Stimulated activated CD4-positive, alpha-beta T cell treated with anti-CD3 and anti-CD28 coated beads, Interleukin-4, amount 100 ng/mL, for 1 hour (primary cell): ENCODE results near the gene CDC25B.
A peak's percentile ranks its signal among the peaks of the same experiment; 100 is the strongest.

Experiments
- DNase-seq: peaks from one replicate; pipeline ENCODE4 v3.0.0-alpha.2; 2020

Gene CDC25B

DNA sequence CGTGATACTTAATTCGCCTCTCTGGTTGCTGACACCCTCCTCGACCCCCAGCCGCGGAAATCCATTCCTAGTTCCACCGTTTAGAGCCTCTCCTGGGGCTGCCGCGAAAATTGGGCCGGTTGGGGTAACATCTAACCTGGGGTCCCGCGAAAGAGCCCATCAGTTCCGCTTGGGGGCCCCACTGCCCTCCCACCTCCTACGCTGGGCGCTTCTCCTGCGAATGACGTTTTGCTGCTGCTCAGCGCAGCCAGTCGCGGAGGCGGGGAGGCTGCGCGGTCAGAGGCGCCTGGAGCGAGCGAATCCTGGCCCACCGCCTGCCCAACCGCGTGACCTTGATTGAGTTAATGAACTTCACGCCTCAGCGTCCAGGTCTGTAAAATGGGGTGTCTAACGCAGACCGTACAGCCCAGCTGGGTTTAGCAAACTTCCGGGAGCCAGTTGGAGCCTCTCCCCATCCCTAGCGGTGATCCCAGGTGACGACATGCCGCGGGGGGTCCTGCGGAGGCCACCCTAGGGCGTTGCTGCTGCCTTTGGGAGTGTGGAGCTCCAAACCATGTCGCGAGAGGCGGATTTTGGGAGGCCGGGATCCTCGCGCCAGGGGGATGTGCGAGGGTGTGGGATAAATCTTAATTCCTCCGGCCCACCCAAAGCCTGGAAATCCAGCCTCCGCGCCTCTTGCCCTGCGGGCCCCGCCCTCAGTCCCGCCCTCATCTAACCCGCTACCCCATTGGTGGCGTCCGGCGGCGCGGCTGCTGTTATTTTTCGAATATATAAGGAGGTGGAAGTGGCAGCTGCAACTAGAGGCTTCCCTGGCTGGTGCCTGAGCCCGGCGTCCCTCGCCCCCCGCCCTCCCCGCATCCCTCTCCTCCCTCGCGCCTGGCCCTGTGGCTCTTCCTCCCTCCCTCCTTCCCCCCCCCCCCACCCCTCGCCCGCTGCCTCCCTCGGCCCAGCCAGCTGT is at the start of gene CDC25B:
CDC25B (plus strand) TSS at position 800 of the 958 bp plus-strand sequence. CDS start 222 bp downstream, outside the sequence.
- peak; percentile 90 for DNase-seq

DNA sequence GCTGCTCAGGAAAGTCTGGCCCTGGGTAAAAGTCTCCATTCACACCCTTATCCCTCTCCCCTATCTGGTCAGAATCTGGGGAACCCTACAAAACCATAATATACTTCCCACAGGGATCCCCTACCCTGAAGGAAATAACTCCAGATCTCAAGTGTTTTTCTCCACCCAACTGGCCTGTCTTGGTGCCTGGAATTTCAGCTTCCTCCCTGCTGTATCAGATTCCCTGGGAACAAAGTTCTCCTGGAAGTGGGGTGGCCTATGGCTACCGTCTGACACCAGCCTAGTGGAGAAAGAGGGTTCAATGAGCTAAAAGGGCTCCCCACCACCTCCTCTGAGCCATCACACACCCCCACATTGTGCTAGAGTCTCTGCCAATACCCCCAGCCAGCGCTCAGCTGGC is 48.6 kb upstream of the CDC25B start:
- no peak for DNase-seq

DNA sequence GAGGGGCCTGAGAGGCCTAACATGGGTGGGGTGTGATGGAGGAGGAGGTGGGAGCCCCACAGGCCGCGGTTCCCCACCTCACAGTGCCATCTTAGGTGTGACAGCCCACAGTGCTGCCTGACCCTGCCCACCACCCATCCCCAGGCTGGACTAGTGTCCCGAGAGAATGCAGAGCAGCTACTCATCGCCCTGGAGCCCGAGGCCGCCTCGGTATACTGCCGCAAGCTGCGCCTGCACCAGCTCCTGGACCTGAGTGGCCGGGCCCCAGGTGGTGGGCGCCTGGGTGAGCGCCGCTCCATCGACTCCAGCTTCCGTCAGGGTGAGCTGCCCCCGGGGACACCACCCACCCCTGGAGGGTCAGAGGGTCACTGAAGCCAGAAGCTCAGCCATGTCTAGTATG is 48.0 kb upstream of the CDC25B start:
- DNase-seq: no peak

DNA sequence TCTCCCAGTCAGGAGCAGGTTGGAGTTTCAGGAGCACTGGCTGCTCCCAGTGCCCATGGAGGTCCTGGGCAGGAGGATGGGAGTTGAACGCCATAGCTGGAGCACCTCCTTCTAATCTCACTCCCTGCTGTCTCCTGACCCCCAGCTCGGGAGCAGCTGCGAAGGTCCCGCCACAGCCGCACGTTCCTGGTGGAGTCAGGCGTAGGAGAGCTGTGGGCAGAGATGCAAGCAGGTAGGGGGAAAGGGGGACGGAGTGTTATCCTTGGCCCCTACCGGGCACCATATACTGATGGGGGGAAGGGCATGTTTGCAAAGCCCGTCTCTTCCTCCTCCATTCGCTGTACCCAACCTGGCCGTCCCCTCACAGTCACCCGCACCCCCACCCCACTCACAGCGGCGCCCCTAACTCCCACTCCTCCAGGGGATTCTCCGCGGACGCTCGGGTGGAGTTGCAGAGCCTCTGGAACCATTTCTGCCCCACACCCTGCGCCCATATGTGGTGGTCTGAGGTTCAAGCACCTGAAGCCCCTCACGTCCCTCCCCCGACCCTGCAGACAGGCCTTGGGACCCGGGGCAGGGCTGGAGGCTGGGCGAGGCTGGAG is 46.9 kb upstream of the CDC25B start:
- DNase-seq: no peak

DNA sequence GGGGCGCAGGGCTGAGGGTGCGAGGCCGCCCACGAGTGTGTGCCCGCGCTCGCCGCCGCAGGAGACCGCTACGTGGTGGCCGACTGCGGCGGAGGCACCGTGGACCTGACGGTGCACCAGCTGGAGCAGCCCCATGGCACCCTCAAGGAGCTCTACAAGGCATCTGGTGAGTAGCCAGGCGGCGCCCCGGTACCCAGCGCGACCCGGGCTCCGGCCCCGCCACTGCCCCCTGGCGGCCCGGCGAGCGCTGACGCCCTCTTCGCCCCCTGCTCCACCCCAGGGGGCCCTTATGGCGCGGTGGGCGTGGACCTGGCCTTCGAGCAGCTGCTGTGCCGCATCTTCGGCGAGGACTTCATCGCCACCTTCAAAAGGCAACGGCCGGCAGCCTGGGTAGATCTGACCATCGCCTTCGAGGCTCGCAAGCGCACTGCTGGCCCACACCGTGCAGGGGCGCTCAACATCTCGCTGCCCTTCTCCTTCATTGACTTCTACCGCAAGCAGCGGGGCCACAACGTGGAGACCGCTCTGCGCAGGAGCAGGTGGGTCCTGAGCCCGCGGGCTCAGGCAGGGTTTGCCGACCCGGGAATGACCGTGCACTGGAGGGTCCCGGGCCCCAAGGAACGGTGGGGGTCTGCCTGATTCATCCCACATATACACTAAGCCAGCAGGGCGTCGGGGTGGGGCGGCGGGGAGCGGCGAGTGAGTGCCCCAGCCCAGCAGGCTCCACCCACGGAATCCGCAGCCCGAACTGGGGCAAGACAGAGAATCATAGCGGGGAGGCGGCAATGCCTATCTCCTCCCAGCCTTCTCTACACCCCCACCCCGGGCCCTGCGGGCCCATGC is 46.2 kb upstream of the CDC25B start:
- peak; percentile 40 for DNase-seq

DNA sequence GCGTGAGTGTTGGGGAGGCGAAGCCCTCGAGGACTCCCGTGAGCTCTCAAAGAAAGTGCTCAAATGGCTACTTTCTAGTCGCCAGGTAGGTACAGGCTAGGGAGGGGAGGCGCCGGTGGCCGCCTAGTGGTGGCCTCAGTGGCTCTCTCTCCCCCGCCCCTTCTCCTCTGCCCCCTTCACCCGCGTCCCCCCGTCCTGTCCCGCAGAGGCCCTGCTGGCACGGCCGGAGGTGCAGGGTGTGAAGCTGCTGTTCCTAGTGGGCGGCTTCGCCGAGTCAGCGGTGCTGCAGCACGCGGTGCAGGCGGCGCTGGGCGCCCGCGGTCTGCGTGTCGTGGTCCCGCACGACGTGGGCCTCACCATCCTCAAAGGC is 44.8 kb upstream of the CDC25B start:
- DNase-seq: no peak

DNA sequence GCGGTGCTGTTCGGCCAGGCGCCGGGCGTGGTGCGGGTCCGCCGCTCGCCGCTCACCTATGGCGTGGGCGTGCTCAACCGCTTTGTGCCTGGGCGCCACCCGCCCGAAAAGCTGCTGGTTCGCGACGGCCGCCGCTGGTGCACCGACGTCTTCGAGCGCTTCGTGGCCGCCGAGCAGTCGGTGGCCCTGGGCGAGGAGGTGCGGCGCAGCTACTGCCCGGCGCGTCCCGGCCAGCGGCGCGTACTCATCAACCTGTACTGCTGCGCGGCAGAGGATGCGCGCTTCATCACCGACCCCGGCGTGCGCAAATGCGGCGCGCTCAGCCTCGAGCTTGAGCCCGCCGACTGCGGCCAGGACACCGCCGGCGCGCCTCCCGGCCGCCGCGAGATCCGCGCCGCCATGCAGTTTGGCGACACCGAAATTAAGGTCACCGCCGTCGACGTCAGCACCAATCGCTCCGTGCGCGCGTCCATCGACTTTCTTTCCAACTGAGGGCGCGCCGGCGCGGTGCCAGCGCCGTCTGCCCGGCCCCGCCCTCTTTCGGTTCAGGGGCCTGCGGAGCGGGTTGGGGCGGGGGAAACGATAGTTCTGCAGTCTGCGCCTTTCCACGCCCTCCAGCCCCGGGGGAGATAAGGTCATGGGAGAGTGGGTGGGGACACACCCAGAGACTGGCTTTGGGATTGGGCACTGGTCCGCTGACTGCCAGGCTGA is 44.3 kb upstream of the CDC25B start:
- peak; percentile 50 for DNase-seq

DNA sequence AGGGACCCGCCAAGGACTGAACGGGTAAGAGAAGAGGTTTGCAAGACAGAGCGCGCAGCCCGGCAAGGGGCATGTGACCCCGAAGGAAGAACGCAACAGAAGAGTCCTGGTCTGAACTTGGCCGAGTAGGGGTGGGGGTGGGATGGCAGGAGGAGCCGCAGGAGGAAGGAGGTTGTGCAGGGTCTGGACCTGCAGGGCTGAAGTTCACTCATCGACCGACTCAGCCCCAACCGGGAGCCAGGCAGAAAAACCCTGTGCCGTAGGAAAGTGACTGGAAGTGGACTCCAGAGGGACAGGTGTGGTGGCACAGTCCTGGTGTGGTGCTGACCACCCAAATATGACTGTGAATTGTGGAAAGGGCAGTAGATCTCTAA is 43.7 kb upstream of the CDC25B start:
- no peak for DNase-seq

DNA sequence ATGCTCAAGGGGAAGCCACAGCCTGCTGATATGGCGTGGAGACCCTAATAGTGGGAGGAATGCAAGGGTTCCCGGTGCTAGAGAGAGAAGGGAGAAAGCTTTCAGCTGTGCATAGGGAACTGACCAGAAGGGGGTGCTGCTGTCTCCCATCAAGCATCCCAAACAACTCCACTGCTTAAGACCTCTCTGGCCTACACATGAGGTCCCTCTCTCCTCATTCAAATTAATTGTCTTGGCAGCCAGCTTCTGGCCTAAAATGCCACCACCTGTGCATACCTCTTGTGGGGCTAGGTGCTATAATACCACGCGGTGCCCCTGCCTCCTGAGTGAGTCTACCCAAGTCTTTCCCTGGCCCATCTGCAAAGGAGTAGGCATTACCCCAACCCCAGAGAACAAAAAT is 43.0 kb upstream of the CDC25B start:
- DNase-seq: peak; percentile 53

DNA sequence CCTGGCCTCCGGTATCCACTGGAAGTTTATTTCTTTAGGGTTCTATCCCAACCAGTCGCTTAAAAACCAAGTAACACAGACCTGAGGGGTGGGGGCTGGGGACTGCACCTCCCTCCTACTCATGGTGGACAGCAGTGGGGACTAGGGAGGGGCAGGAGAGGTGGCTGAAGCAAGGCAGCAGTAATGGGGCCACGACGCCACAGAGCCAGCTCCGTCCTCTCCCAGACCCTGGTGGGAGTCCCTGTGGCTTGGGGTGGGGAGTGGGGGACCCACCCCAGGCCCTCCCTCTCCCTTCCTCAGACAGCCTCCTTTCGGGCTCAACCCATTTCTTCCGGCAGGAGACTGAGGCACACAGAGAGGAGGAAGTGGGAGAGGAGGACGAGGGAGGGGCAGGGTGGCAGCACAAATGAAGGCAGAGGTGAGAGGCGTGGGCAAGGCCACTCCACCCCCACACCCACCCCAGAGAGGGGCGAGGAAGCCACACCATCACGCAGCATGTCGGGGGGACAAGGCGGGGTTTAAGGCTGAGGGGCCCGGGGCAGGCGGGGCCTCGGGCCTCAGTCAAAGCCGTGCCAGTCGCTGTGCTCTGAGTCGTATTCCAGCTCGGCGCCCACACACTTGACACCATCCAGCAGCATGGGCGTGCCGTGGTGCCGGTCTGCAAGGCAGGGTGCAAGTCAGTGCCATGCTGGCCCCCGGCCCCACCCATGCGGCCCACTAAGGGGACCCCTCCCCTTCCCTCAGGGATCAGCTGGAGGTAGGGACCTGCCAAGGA is 42.4 kb upstream of the CDC25B start:
- DNase-seq: no peak

DNA sequence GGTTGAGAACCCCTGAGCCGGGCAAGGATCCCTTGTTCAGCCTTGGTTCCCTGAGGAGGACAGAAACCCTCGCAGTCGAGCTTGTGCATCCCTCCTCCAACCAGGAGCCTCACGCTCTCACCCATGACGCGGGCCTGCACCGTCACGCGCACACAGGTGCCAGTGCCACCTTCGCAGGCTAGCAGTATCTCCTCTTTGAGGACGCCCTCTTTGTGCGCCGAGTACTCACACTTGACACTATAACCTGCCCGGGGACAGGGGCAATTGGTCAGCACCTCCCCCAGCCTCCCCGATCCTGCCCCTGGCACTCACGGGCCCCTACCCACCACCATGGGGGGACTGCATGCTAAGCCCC is 41.9 kb upstream of the CDC25B start:
- DNase-seq: no peak

DNA sequence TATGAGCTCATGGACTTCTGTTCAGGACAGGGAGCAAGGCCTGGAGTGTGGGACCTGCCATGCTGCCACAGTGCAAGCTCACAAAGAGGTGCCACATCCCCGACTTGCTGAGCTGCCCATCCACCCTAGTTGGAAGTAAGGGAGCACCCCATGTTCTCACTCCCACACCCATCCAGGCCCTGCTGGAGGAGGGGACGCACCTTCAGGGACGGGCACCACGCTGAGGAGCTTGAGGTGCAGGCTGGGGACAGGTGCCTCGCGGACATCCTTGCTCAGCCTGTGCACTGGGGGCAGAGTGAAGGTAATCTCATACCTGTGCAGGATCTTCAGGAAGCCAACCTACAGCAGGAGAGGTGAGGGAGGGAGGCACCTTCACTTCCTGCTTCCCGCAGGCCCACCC is 40.8 kb upstream of the CDC25B start:
- DNase-seq: no peak

DNA sequence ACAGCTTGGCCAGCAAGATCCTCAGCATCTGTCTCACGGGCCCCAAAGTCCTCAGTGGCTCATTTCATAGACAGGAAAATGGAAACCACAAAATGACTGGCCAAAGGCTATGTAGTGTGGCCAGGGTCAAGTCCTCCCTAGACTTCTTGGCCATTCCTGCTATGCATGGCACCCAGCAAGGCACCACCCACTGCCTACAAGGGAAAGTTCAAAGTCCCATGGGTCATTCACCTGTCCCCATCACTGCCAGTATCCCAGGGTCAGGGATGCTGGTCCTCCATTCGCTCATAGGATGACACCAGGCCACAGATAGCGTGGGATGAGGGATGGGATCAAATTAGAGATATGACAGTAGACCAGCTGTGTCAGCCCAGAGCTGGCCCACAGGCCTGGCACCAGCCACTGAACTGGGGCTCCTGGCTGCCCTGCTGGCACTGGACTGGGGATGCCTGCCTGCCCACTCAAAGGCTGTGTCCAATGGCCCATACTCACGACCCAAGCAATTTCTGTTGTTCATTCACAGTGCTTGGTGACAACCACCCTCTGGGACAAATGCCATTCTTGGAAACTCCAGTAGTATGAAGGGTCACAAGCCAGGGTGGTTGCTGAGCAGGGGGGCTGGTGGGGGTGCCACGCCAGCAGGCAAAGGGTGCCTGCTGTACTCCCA is 40.2 kb upstream of the CDC25B start:
- no peak for DNase-seq

DNA sequence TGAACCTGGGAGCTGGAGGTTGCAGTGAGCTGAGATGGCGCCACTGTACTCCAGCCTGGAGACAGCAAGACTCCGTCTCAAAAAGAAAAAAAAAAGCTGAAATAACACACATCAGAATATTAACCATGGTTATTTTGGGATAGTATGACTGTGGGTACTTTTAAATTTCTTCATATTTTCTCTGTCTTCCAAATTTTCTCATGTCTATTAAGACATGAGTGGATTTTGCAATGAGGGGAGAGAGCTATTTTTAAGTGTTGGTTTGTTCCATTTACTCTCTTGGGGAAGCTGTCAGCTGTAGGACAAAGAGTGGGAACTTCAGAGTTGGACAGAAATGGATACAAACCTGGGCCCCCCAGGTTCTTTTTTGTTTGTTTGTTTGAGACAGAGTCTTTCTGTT is 38.8 kb upstream of the CDC25B start:
- no peak for DNase-seq

DNA sequence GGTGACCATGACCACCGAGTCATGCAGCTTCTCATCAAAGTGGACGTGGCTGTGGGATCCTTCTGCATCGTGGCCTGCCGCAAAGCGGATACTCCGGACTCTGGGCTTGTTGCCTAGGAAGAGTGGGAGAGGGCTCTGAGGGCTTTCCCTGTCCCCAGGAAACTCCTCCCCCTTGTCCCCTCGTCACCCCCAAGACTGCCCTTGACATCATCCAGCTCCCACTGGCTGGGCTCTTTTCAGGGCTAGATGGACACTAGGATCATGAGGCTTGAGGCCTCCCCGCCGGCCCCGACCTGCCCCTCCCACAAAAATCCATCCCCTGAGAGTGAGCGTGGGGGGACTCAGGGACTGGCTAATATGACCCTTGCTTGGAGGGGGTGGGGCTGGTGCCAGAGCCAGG is 37.5 kb upstream of the CDC25B start:
- DNase-seq: no peak

DNA sequence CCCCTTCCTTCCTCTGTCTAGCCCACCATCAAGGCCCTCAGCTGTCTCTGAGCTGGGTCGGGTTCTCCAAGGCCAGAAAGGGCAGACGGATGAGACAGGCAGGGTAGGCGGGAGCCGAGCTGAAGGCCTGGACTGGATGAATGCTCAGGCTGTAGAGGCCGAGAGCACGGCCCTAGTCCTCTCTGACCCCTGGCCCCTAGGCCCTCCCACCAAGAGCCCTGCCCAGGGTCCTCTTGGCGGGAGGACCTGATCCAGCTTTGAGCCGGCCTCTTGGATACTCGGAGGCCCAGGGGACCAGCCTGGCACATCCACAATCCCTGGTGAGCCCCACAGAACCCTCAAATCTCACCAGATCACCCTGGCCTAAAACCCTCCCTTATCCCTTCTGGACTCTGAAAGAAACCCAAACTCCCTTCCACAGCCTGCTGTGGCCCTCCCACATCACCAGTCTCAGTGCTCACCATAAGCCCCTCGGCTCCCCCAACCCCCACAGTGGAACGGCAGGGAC is 36.7 kb upstream of the CDC25B start:
- no peak for DNase-seq

DNA sequence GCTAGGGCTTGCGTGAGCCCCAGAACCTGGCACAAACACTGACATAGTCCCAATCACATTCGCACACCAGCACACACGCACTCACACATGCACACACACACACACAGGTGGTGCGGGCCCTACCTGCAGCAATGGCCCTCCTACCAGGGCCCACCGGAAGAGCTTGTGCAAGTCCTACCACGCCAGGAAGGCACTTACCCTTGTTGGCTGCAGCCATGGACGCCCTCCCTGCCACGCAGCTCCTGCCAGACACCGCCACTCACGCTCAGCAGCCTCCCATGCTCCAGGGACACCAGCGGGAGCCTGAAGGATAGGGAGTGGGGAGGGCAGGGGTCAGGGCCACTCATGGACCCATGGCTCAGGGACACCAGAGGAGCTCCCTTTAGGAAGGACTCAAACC is 36.2 kb upstream of the CDC25B start:
- DNase-seq: no peak

DNA sequence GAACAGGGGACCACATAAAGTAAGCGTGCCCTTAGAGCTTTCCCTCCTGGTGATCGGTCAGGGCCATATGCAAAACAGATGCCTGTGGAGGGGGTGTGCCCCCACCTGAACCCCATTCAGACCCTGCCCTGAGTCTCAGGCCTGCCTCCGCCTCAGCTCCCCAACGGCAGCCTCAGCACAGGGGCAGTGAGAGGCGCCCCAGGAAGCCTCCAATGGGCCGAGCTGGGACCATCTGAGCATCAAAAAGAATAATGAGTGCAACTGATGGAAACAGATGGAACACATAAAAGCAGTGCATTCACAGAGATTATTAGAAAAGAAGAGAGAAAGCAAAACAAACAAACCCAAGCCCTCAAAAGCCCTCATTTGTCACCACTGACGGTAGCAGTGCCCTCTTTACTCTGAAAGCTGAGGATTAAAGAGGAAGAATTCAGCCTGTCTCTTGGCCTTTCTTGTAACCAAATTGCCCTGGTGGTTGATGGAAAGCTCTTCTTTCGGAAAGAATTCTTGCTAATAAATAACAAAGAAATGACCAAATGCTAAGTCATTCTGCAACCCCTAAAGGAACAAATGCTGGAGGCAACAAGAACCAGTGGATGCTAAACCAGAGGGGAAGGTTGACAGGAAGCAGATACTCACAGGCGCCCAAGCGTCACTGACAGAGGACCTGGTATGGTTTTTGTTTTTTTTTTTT is 35.3 kb upstream of the CDC25B start:
- DNase-seq: no peak

DNA sequence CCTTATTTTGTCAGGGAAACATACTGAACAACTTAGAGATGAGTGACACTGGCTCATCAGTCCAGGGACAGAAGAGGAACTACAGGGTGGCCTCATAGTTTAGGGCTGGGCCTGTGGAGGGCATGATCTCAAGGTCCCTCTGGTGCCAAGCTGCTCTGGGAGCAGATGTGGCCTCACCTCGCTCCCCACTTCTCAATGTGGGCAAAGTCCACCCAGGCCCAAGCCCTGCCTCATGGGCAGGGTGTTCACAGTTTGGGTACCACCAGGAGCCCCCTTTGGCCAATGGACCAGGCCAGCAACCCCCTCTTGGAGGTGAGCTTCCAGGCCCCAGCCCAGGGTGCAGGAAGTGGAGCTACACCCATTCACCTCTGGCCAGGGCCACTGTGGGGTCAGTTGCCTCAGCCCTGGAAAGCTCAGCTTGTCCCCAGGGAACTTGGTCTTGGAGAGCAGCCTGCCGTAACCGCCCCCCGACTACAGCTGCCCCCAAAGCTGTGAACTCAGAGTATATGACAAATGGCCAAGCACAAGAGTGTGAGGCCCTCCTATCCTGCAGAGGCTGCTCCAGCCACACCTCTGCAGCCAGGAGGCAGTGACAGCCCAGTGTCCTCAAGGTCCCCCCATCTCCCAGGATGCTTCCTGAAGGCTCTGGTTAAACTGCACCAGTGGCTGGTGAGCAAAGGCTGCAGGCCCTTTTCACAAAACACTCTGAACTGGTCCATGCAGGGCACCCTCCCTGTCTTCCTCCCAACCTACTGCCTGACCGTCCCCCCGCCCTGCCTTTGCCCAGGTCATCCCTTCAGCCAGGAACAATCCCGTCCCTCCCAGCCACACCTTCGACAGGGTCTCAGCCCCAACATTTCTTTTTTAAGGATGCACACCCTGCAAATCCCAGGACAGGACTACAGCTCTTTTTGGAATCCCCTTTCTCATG is 32.2 kb upstream of the CDC25B start:
- no peak for DNase-seq

DNA sequence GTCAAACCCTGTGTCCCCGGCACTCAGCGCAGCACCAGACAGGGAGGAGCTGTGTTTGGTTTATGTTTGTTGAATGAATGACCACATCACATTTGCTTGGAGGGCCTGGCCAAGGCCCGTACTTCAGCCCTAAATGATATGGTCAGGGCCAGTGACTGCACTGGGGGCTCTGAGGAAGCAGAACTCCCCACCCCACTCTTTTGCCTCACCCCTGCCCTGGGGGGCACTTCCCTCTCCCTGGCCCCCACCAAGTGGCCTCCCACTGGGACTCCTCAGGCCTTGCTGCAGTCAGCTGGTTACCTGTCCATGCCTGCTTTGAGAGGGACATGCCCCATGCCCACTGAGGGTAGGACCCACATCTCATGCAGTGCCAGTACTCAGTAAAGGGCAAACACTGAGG is 31.5 kb upstream of the CDC25B start:
- no peak for DNase-seq
